HepG2 (cell line): ENCODE results near the gene MSMO1. TPM values are rescaled to one million over a fixed set of nuclear protein-coding genes. Genes with fewer than 3 reads are reported as not detected.

Source experiments
- ATAC-seq: fragments of 200-7000 bp; cut with Tn5 transposase; 3 replicates; pipeline ENCODE4 v1.9.1; 2020; ENCODE audit warnings: mild to moderate bottlenecking, moderate library complexity
- BruUV-seq: library from RNA; stranded (reverse); fragments of 400-500 nt; replicated peaks from 2 replicates; lab custom pipeline; 2021; lab: Mats Ljungman, UMichigan
- CTCF ChIA-PET: fragments of 300-600 bp; formaldehyde crosslinking; extraction: SDS; loops from one replicate; lab custom pipeline; 2021; ENCODE audit warnings: low total read pairs, inconsistent platforms, low intra/inter-chr PET ratio; lab: Yijun Ruan, JAX
- POLR2A ChIA-PET: fragments of 350-600 bp; sonication (Branson Sonifier 250); formaldehyde crosslinking; loops from one replicate; lab custom pipeline; 2020; ENCODE audit warnings: antibody characterized with exemption, inconsistent platforms; lab: Yijun Ruan, JAX
- DNase-seq: peaks from one replicate; pipeline ENCODE4 v3.0.0-alpha.2; 2015; ENCODE audit warnings: low spot score
- FAIRE-seq: peaks from 3 replicates; lab custom pipeline; 2011; peaks lifted over from hg19 to GRCh38; lab: Jason Lieb, UNC
- H2AFZ ChIP-seq: one replicate; pipeline ENCODE4 v1.6.1; 2011; ENCODE audit warnings: low read length, inconsistent platforms
- H3K27ac ChIP-seq: fragments of 300-600 bp; 3 replicates; pipeline ENCODE4 v1.8.0; 2011; ENCODE audit warnings: mixed run types, mild to moderate bottlenecking, mixed read lengths, low read length, inconsistent platforms; ENCODE audit not compliant: insufficient read depth; ENCODE audit errors: extremely low read length
- H3K27me3 ChIP-seq, 2 experiments: fragments of 200-600 bp in 1 of 2; 2 replicates in 1 of 2; 3 replicates in 1 of 2; pipeline versions ENCODE4 v1.6.0 to v1.8.0; 2011; ENCODE audit warnings: low read length in 2 of 2, mild to moderate bottlenecking in 2 of 2, moderate library complexity in 2 of 2, inconsistent platforms in 1 of 2; ENCODE audit not compliant: insufficient read depth in 2 of 2, control insufficient read depth in 1 of 2
- H3K36me3 ChIP-seq, 2 experiments: fragments of 200-600 bp in 1 of 2; replicated peaks in 1 of 2; 2 replicates in 1 of 2; 3 replicates in 1 of 2; pipeline versions ENCODE4 v1.5.1 to v1.8.0; 2011; ENCODE audit warnings: low read length in 2 of 2, inconsistent platforms in 1 of 2; ENCODE audit not compliant: insufficient read depth in 2 of 2, control insufficient read depth in 1 of 2
- H3K4me1 ChIP-seq: 2 replicates; pipeline ENCODE4 v1.5.1; 2012; ENCODE audit warnings: low read length, inconsistent platforms; ENCODE audit not compliant: insufficient read depth
- H3K4me2 ChIP-seq: 2 replicates; pipeline ENCODE4 v1.6.0; 2011; ENCODE audit warnings: low read depth, low read length, inconsistent platforms
- H3K4me3 ChIP-seq, 3 experiments: fragments of 200-600 bp in 1 of 3; sonication (generic), shearing (Covaris generic) in 1 of 3; replicated peaks in 1 of 3; 2 replicates each; pipeline ENCODE4 v1.5.1; 2011 to 2016; ENCODE audit warnings: low read length in 3 of 3, inconsistent platforms in 2 of 3, low read depth in 2 of 3, mild to moderate bottlenecking in 2 of 3, control low read depth in 1 of 3, mixed read lengths in 1 of 3; ENCODE audit not compliant: insufficient read depth in 1 of 3
- H3K79me2 ChIP-seq: one replicate; pipeline ENCODE4 v1.6.1; 2011; ENCODE audit warnings: low read length, inconsistent platforms; ENCODE audit not compliant: insufficient read depth
- H3K9ac ChIP-seq: 2 replicates; pipeline ENCODE4 v1.6.0; 2011; ENCODE audit warnings: mild to moderate bottlenecking, low read depth, low read length, inconsistent platforms; ENCODE audit not compliant: insufficient read depth
- H3K9me3 ChIP-seq: 2 replicates; pipeline ENCODE4 v1.5.1; 2012; ENCODE audit warnings: mild to moderate bottlenecking, low read length
- H4K20me1 ChIP-seq: 2 replicates; pipeline ENCODE4 v1.6.0; 2011; ENCODE audit warnings: inconsistent platforms, mild to moderate bottlenecking, low read length, moderate library complexity; ENCODE audit not compliant: insufficient read depth
- GMEB1 ChIP-seq: sonication (generic); formaldehyde crosslinking; IDR thresholded peaks from 2 replicates; pipeline ENCODE4 v1.5.1; 2020; ENCODE audit warnings: missing genetic modification reagents, mild to moderate bottlenecking, borderline replicate concordance
- HNRNPLL ChIP-seq: fragments of 200-400 bp; formaldehyde crosslinking; IDR thresholded peaks from 2 replicates; pipeline ENCODE4 v1.6.1; 2017; ENCODE audit warnings: mild to moderate bottlenecking, low read depth, low read length; ENCODE audit not compliant: poor library complexity, severe bottlenecking
- MED8 ChIP-seq: sonication (generic); formaldehyde crosslinking; IDR thresholded peaks from 2 replicates; pipeline ENCODE4 v1.8.1; 2023; ENCODE audit warnings: mild to moderate bottlenecking, missing genetic modification reagents; ENCODE audit not compliant: insufficient replicate concordance
- PBX2 ChIP-seq: IDR thresholded peaks from 2 replicates; pipeline ENCODE4 v1.6.1; 2016; ENCODE audit warnings: control low read depth
- SNAPC4 ChIP-seq: sonication (generic); formaldehyde crosslinking; IDR thresholded peaks from 2 replicates; pipeline ENCODE4 v1.4.0; 2020; ENCODE audit warnings: mild to moderate bottlenecking, missing genetic modification reagents
- ZNF383 ChIP-seq: sonication (generic); formaldehyde crosslinking; IDR thresholded peaks from 2 replicates; pipeline ENCODE4 v1.4.0; 2020; ENCODE audit warnings: missing genetic modification reagents, mild to moderate bottlenecking, borderline replicate concordance
- WGBS: methylation state at CpG from one replicate; pipeline ENCODE4 v1.1.6; 2017; ENCODE audit warnings: low lambda C conversion rate; 5-methylcytosine and 5-hydroxymethylcytosine counted together
- in situ Hi-C: cut with HindIII; loops from 2 replicates; pipeline ENCODE4 v1.10.0; 2017; ENCODE audit warnings: low pct_unique_long_range_greater_than_20kb; ENCODE audit not compliant: extremely low pct_ligation_motif_present
- intact Hi-C: fragments of 100-400 bp; cut with micrococcal nuclease; formaldehyde crosslinking; loops from one replicate; pipeline ENCODE4 v1.10.0; 2022; ENCODE audit not compliant: unreplicated experiment
- polyA plus RNA-seq, 8 experiments: library from polyadenylated mRNA; depleted of rRNA in 3 of 8; stranded (reverse) in 7 of 8; unstranded in 1 of 8; fragments of >200 nt; fragmentation: Illumina TruSeq in 4 of 8; extraction: Trizol in 4 of 8; gene quantifications; 2 replicates each; pipeline versions ENCODE4 v1.2.1 to v1.2.3, GENCODE V29; 2011 to 2016; ENCODE audit warnings: low read depth in 4 of 8, missing spikeins in 1 of 8, mixed read lengths in 1 of 8; ENCODE audit not compliant: insufficient read depth in 1 of 8
- total RNA-seq, 5 experiments: library from RNA; depleted of rRNA; stranded (reverse); fragments of >200 nt; fragmentation: Illumina TruSeq; extraction: Trizol; gene quantifications; 2 replicates each; pipeline ENCODE4 v1.2.3, GENCODE V29; 2016; ENCODE audit warnings: low read depth in 1 of 5

Gene MSMO1
- total and polyA plus RNA-seq, 2 of the 13 experiments (the other 11 are each of a cell fraction or from before 2014, with no cell fraction given): 98.1 to 216 TPM

- DNase-seq (no peak), FAIRE-seq (no peak), ATAC-seq (no peak)
- H3K79me2 ChIP-seq: peaks cover 100% of the 10 kb centered on the region
- WGBS: 26% methylated on average over 1 of the region's 1 CpG
- no peak for TF ChIP-seq SNAPC4
- no peak for TF ChIP-seq PBX2 (CRISPR knock-in tag)
- no peak for TF ChIP-seq HNRNPLL
- TF ChIP-seq ZNF383 (CRISPR knock-in tag): no peak
- no peak for TF ChIP-seq GMEB1 (CRISPR knock-in tag)
- TF ChIP-seq MED8: no peak
- in situ Hi-C loops: no loop called here
- H3K27me3 ChIP-seq: peaks cover 0 to 5% of the 10 kb centered on the region in 2 experiments; a peak in 1 of 5 replicates
- H3K4me1 ChIP-seq: peaks cover 69% of the 10 kb centered on the region
- H4K20me1 ChIP-seq: peaks cover 89% of the 10 kb centered on the region
- peak overlapping the region; percentile 96; the same call in 1 of the 2 replicates for H3K9ac ChIP-seq
- H3K9me3 ChIP-seq: no peaks in the 10 kb centered on the region
- H3K36me3 ChIP-seq: peaks cover 0 to 51% of the 10 kb centered on the region in 2 experiments
- no peak overlapping the region for H2AFZ ChIP-seq
- H3K4me3 ChIP-seq: peak overlapping the region; percentile 8 to 96 (median 78); a peak in 3 of 6 replicates
- H3K27ac ChIP-seq: no peak overlapping the region
- no TSS peak for BruUV-seq
- CTCF ChIA-PET: no interaction called here
- POLR2A ChIA-PET: interaction anchor here (0.6 kb wide), 1 partner anchor 132 kb away, joined by 3 read pairs; no protein-coding TSS in a partner anchor
- peak overlapping the region; percentile 88 for H3K4me2 ChIP-seq
- intact Hi-C loops: no loop called here
Measured at GRCh38 chr4:165332502-165332901, 5.0 kb downstream of the MSMO1 start.
